Stomach smooth muscle (tissue), 2 donors: Measurements from ENCODE around the gene ZBED4.

Source experiments
- H3K27ac ChIP-seq: one replicate; pipeline ENCODE4 v1.7.0; 2013; ENCODE audit warnings: mild to moderate bottlenecking, low read length, inconsistent platforms
- H3K27me3 ChIP-seq, 2 donors: one replicate each; pipeline ENCODE4 v1.7.0; 2013; ENCODE audit warnings: low read length in 2 of 2; ENCODE audit not compliant: insufficient read depth in 2 of 2, control insufficient read depth in 1 of 2
- H3K36me3 ChIP-seq, 2 donors: one replicate each; pipeline ENCODE4 v1.7.0; 2013; ENCODE audit warnings: low read length in 2 of 2; ENCODE audit not compliant: control insufficient read depth in 2 of 2, insufficient read depth in 2 of 2
- H3K4me1 ChIP-seq: one replicate; pipeline ENCODE4 v1.7.0; 2013; ENCODE audit warnings: low read length; ENCODE audit not compliant: control insufficient read depth, insufficient read depth
- H3K4me3 ChIP-seq, 2 donors: one replicate each; pipeline ENCODE4 v1.7.0; 2013; ENCODE audit warnings: low read length in 2 of 2
- H3K9ac ChIP-seq, 2 donors: one replicate each; pipeline ENCODE4 v1.7.0; 2013; ENCODE audit warnings: low read length in 2 of 2, mild to moderate bottlenecking in 1 of 2
- H3K9me3 ChIP-seq, 2 donors: one replicate each; pipeline ENCODE4 v1.7.0; 2013; ENCODE audit warnings: low read length in 2 of 2; ENCODE audit not compliant: control insufficient read depth in 2 of 2
- donor health status: healthy.
- donor health status: Pancreatic carcinoma.

ZBED4 gene

DNA sequence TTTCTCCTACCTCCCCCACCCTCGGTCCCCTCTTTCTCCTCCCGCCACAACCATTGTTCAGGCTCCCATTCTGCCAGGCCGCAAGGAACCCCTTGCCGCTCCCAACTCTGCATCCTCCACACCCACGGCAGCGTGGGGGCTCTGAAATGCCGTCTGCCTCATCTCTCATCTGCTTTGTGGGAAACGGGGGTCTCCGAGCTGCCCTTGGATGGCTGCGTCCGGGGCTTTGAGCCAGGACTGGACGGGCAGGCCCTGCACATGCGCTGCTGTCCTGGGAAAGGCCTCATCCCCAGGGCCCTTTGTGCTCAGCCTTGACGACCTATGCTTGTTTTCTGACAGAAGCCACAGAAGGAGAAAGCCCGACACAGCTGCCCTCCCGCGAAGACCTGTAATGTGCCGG is 73.3 kb downstream of the ZBED4 start:
- Histone ChIP-seq H3K36me3 (peaks cover 0 to 9% of the 10 kb centered on the region in 2 donors), H3K27me3 (peaks cover 2 to 6% of the 10 kb centered on the region in 2 donors), H3K9me3 (no peaks in the 10 kb centered on the region), H3K9ac (no peak overlapping the region), H3K27ac (no peak overlapping the region), H3K4me1 (peaks cover 16% of the 10 kb centered on the region), H3K4me3 (no peak overlapping the region)

DNA sequence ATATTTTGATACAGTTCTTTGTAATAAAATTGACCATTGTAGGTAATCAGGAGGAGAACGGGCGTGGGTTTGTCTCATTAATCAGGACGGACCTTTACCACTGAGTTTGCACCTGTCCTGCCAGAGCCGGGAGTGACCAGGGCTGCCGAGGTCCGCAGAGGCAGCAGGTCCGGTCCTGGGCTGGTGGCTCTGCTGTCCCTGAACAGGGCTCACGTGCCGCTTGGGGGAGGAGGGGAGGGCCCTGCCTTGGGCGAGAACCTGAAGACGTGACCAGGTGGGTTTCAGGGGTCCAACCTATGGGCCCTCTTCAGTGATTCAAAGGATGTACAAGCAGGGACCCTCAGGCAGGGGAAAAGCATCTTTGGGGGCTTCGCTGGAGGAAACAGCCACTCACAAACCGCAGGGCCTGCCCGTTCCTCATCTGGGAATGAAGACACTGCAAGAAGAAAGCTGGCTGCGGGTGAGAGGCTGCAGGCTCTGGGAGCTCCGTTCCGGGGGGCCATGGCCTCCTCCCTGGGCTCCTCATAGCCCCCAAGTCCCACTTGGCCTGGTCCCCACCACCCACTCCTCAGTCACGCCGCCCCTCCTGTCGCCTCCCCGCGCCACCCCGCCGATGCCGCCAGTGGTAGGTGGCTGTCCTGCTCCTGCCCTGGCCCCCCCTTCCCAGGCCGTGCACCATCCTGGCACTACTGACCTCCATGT is 74.0 kb downstream of the ZBED4 start:
- Histone ChIP-seq H3K9ac (no peak overlapping the region), H3K27ac (no peak overlapping the region), H3K27me3 (peaks cover 2 to 6% of the 10 kb centered on the region in 2 donors), H3K36me3 (peaks cover 0 to 9% of the 10 kb centered on the region in 2 donors), H3K4me1 (peaks cover 16% of the 10 kb centered on the region), H3K4me3 (no peak overlapping the region), H3K9me3 (no peaks in the 10 kb centered on the region)

DNA sequence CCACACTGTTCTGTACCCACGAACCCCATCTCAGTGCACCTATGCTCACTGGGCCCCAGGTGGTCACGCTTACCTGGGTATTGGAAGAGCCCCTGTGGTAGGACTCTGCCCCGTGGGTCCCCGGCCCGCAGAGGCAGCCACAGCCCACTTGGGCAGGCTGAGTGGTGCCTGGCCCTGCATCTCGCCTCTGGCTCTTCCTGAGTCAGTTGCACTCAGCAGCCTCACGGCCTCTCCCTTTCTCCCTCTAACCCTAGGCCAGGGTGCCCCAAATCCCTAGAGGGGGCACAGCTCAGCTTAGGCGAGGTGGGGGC is 74.5 kb downstream of the ZBED4 start:
- Histone ChIP-seq H3K9me3 (no peaks in the 10 kb centered on the region), H3K9ac (no peak overlapping the region), H3K4me1 (peaks cover 15% of the 10 kb centered on the region), H3K27ac (no peak overlapping the region), H3K4me3 (no peak overlapping the region), H3K27me3 (peaks cover 2 to 6% of the 10 kb centered on the region in 2 donors), H3K36me3 (peaks cover 0 to 9% of the 10 kb centered on the region in 2 donors)

DNA sequence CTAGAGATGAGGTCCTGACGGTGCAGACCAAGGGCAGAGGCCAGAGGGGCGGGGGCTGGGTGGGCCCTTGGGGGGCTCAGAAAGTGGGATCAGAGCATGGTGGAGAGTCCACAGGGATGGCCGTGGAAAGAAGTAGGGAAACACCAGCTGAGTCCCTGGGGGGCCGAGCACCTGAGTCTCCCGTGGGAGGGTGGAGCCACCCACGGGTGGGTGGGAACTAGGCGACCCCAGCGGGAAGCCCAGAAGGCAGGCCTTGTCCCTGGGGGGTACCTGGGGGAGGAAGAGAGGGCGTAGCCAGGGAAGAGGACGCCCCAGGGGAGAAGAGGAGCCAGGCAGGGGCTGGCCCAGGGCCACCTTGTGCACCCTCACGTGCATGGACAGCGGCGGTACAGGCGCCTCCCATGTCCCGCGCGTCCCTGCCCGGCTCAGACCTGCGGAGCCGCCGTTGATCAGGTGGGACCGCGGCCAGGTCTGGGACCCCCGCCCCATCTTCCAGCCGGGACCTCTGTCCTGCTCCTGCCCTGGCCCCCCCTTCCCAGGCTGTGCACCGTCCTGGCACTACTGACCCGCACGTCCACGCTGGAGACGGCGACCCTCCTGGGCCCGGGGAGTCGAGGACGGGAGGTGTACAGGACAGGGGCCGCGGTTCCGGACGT is 75.0 kb downstream of the ZBED4 start:
- H3K27me3 ChIP-seq, result peaks cover 2 to 6% of the 10 kb centered on the region in 2 donors
- H3K27ac ChIP-seq, result no peak overlapping the region
- peaks cover 19% of the 10 kb centered on the region for H3K4me1 ChIP-seq
- H3K4me3 ChIP-seq, result no peak overlapping the region
- no peaks in the 10 kb centered on the region for H3K9me3 ChIP-seq
- H3K9ac ChIP-seq, result no peak overlapping the region
- peaks cover 0 to 9% of the 10 kb centered on the region in 2 donors for H3K36me3 ChIP-seq

DNA sequence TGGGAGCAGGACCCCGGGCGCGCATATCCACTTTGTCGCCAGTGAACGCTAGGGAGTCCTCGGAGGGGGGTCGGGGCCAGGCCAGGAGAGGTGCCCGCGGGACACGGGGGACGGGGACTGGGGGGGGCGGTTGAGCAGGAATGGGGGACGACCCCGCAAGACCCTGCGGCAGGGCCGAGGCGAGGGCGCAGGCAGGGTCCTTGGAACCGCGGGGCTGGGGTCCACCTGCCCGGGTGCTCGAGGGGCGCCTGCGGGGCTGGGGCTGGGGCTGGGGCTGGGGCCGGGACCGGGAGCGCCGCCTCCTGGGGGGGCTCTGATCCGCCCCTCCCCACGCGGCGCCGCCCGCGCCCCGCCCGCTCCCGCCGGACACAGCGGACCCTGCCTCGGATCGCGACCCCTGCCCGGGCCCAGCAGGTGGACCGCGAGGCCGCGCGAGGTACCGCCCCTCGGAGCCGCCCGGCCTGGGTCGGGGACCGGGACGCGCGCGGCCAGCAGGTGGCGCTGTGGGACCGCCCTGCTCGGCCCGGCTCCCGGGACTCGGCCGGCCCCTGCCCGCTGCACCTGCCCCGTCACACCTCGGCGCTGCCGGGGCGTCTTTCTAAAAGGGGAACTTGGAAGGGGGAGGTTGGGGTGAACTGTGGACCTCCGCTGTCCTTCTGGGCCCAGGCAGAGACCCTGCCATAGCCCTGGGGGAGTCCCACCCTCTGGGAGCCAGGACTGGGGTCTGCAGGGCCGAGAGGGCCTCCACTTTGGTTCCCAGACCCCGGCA is 75.8 kb downstream of the ZBED4 start:
- Histone ChIP-seq H3K36me3 (peaks cover 0 to 6% of the 10 kb centered on the region in 2 donors), H3K9me3 (no peaks in the 10 kb centered on the region), H3K9ac (no peak overlapping the region), H3K27me3 (peaks cover 2 to 6% of the 10 kb centered on the region in 2 donors), H3K4me1 (peaks cover 26% of the 10 kb centered on the region), H3K27ac (no peak overlapping the region), H3K4me3 (peak overlapping the region in 1 of 2 donors; percentile 40)

DNA sequence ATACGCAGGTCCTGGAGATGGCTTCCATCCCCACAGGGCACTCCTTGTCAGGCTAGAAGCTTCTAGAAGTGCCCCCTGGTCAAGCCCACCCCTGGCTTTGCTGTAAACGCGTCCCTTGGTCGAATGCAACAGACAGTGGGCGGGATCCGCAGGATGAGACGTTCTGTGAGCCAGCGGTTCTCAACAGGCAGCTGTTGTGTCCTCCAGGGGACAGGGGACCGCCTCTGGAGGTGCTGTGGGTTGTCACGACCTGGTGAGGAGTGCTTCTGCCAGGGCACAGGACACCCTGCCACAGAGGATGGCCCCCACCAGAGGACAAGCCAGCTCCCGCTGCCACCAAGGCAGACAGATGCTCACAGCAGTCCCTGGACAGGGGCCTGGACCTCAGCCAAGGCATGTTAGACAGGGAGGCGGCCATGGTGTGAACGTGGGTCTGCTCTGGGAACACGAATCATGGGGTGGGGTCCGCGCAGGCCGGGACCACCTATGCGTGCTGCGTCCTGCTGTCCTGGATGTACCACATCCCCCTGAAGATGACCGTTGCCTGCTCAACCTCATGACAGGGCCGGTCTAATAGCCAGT is 76.4 kb downstream of the ZBED4 start:
- Histone ChIP-seq H3K4me3 (no peak overlapping the region), H3K27ac (no peak overlapping the region)

DNA sequence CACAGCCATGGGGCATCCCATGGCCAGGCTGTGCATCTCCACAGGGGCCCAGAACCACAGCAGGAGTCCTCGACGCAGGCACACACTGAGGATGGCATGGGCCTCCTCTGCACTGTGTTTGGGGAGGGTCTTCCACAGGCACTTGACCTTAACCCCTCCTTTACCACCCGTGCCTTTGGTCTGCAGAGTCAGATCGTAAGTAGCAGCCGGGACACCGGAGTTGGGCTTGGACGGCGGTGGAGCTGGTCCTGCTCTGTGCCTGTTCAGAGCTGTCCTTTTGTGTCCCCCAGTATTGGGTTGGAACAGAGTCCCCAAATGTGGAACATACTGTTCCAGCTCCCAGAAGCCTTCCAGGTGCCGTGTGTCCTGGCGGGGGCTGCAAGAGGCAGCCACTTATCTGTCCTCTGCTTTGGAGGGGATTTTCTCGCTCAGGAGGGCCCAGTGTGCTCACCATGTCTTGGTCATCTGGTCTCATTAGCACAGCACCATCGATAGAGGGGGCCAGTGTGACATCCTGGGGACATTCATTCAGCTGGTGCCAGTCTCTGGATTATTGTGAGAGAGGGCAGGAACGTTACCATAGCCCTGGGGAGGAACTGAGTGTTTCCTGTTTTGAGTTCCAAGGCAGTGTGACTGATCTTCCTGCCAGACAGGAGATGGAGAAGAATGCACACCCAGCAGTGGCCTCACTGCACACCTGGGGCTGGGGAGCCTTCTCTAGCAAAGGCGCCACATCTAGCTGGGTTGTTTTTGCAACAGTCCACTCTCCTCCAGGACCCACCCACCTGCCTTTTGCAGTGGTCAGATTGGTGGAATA is 77.2 kb downstream of the ZBED4 start:
- H3K4me3 ChIP-seq, result no peak overlapping the region
- H3K27me3 ChIP-seq, result peaks cover 2 to 6% of the 10 kb centered on the region in 2 donors
- peaks cover 31% of the 10 kb centered on the region for H3K4me1 ChIP-seq
- no peak overlapping the region for H3K9ac ChIP-seq
- no peak overlapping the region for H3K27ac ChIP-seq
- H3K36me3 ChIP-seq, result peaks cover 0 to 3% of the 10 kb centered on the region in 2 donors
- no peaks in the 10 kb centered on the region for H3K9me3 ChIP-seq

More for the DNA sequence above, 76.4 kb downstream of the ZBED4 start:
- peaks cover 2 to 6% of the 10 kb centered on the region in 2 donors for H3K27me3 ChIP-seq
- no peak overlapping the region for H3K9ac ChIP-seq
- H3K36me3 ChIP-seq, result peaks cover 0 to 6% of the 10 kb centered on the region in 2 donors
- no peaks in the 10 kb centered on the region for H3K9me3 ChIP-seq
- peaks cover 31% of the 10 kb centered on the region for H3K4me1 ChIP-seq

DNA sequence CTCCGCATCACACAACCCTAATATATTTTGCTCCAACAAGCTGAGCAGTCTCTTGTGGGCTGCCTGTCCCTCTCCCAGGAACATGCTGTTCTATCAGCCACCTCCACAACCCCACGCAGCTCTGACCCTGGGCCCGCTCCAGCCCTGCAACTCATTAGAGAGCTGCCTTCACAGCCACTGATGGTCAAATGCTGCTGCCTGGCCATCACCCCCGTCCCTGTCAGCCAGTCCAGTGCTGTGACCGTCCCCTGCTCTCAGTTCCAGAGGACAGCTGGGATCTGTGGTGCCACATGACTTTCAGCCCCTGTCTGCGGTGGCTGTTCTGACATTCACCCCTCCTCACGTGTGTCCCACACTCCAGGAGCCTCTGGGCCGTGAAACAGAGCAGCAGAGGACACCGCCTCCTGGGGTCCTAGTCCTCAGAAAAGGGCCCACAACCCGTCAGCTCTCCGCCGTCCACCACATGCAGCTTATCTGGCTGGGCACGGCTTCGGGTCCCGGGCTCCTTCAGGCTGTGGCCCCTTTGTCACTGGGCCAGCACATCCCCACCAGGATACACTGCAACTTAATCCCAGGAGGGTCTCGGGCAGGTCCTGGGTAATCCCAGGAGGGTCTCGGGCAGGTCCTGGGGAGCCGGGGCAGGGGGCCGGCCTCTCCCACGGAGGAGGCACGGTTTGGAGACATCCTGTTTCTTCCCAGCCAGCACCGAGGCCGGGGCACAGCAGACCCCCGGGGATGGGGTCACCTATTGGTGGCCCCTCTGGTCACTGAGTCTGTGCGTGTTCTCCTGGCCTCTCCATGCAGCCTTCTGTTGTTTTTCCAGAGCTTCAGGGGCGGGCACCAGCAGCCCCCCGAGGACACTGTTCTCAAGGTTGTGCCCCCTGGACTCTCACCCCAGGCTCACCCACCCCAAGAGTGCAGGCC is 79.9 kb downstream of the ZBED4 start:
- peak overlapping the region in 1 of 2 donors; percentile 15 for H3K4me3 ChIP-seq
- no peaks in the 10 kb centered on the region for H3K9me3 ChIP-seq
- H3K36me3 ChIP-seq, result no peaks in the 10 kb centered on the region
- peaks cover 51% of the 10 kb centered on the region for H3K4me1 ChIP-seq
- H3K27ac ChIP-seq, result peak overlapping the region; percentile 76
- peaks cover 2 to 6% of the 10 kb centered on the region in 2 donors for H3K27me3 ChIP-seq
- H3K9ac ChIP-seq, result no peak overlapping the region

DNA sequence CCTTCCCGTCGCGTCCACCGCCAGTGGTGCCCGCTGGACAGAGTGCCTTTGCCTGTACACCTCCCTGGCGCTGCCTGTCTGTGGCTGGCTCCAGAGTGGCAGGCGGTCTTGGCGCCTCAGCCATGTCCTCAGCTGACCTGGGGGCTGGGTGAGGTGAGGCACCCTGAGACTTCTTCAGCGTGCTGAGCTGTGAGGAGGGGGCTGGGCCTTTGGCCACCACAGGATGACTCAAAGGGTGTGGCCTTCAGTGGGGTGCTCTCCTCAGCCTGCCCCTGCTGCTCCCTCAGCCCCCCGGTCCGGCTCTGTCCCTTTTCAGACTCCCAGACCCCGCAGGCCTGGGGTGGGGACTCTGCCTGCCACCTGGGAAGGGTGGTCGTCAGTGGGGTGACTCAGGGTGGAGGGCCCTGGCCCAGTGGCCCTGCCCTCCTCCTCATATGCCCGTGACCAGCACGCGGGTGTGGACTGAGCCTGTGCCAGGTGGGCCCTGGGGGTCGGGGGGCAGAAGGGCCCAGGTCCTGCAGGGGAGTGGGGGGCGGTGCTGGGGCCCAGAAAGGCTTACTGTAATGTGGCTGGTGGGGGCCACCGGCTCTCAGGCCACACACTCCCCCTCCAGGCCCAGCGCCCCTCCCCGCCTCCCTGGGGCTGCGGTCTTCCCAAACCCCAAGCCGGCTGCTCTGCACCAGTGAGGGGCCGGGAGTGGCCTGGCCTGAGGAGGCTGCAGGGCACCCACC is 80.7 kb downstream of the ZBED4 start:
- Histone ChIP-seq H3K4me3 (peak overlapping the region in 1 of 2 donors; percentile 35), H3K36me3 (no peaks in the 10 kb centered on the region), H3K4me1 (peaks cover 51% of the 10 kb centered on the region), H3K9ac (peak overlapping the region in 1 of 2 donors; percentile 44), H3K27me3 (no peaks in the 10 kb centered on the region), H3K27ac (peak overlapping the region; percentile 76), H3K9me3 (no peaks in the 10 kb centered on the region)
